Sigmoid colon (tissue), 4 donors: ENCODE measurements around the gene NOTCH1.

Source experiments
- CTCF ChIP-seq, 4 experiments: fragments of 450-650 bp in 3 of 4; fragments of 200-600 bp in 1 of 4; IDR thresholded peaks; one replicate each; pipeline ENCODE4 v1.5.1; 2016 to 2019; ENCODE audit warnings: antibody characterized with exemption in 4 of 4, mild to moderate bottlenecking in 3 of 4, moderate library complexity in 2 of 4
- POLR2A ChIP-seq, 2 donors: fragments of 450-650 bp; IDR thresholded peaks; one replicate each; pipeline ENCODE4 v1.6.1; 2016; ENCODE audit warnings: antibody characterized with exemption in 2 of 2, mild to moderate bottlenecking in 2 of 2, moderate library complexity in 2 of 2
- POLR2AphosphoS5 ChIP-seq, 4 donors: sonication (generic); formaldehyde crosslinking; IDR thresholded peaks; one replicate each; pipeline ENCODE4 v1.6.1; 2017; ENCODE audit warnings: antibody characterized with exemption in 4 of 4

DNA sequence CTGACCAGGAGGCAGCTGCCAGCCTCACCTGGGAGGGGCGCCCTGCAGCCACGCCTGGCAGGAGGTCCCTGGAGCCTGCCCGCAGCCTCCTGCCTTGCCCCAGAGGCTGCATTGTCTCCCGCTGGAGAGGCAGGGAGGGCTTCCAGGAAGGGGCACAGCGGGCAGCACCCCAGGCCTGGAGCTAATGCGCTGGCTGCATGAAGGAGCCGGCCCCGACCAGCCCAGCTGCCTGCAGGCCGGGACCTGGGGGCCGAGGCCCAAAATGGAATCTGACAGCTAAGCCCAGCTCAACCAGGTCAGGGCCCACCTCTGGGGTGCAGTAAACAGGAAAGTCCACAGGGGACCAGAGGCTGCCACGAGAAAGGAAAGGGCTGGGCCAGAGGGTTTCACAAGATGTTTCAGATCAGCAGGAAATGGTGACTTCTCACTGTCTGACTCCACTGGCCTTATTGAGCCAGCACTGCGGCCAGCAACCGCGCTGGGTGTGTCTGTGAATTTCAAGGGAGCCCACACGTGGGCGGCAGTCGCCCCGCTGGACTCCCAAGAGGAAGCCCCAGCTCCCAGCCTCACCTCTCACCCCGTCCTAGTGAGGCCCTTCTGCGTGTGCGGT lies 18.6 kb upstream of the NOTCH1 start:
- TF ChIP-seq CTCF (IDR thresholded peaks at IDR 0.05), result peak in 2 of 4 experiments; percentile 19 to 26
- peak in 1 of 4 donors; percentile 50 for TF ChIP-seq POLR2AphosphoS5 (IDR thresholded peaks at IDR 0.05)
- no peak for TF ChIP-seq POLR2A (IDR thresholded peaks at IDR 0.05)
